GM10248 (cell line): ENCODE results near the gene NUTM2A.
"Not testable (repeated sequence)": the region's sequence is repeated elsewhere in the genome, so short reads cannot be mapped to it uniquely, and the experiment has no call there.

Experiments
- CTCF ChIA-PET: fragments of 300-600 bp; sonication (Branson Sonifier 250); formaldehyde crosslinking; extraction: SDS; loops from one replicate; lab custom pipeline; 2021; ENCODE audit warnings: antibody characterized with exemption; lab: Yijun Ruan, JAX
- POLR2A ChIA-PET: fragments of 350-650 bp; sonication (Branson Sonifier 250); formaldehyde crosslinking; extraction: SDS; loops from one replicate; lab custom pipeline; 2020; ENCODE audit warnings: antibody characterized with exemption; lab: Yijun Ruan, JAX
- DNase-seq: peaks from one replicate; pipeline ENCODE4 v3.0.0; 2012; ENCODE audit errors: extremely low spot score

The NUTM2A gene

DNA sequence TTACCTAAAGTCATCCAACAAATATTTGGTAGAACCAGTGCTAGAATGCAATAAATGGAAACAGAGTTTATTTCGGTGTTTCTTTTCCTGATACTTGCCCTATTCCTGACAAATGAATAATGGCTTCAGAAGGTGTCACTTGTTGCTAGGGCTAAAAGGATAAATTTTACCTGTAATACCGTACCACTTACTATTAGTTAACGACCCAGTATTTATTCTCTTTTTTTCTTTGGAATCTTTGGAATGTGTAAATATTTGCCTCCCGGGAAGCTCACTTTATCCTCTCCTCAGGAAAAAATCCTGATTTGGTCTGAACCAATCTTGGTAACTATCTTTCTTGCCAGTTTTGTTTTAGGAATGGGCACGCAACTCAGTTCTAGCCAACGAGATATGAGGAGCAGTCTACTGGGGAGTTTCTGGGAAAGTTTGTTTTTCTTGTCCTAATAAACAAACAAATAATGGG lies 14.1 kb downstream of the NUTM2A start:
- DNase-seq, CTCF ChIA-PET, POLR2A ChIA-PET: not testable (repeated sequence)

DNA sequence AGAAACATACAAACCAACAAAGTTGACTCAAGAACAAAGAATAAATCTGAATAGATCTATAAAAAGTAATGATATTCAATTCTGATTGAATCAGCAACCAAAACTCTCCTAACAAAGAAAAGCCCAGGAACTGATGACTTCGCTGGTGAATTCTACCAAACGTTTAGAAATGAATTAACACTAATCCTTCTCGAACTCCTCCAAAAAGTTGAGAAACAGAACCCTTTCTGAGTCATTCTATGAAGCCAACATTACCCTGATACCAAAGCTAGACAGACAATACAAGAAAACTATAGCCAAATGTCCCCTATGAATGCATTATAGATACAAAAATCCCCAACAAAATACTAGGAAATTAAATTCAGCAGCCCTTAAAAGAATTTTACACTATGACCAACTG lies 16.9 kb downstream of the NUTM2A start:
- CTCF ChIA-PET, POLR2A ChIA-PET, DNase-seq: not testable (repeated sequence)

DNA sequence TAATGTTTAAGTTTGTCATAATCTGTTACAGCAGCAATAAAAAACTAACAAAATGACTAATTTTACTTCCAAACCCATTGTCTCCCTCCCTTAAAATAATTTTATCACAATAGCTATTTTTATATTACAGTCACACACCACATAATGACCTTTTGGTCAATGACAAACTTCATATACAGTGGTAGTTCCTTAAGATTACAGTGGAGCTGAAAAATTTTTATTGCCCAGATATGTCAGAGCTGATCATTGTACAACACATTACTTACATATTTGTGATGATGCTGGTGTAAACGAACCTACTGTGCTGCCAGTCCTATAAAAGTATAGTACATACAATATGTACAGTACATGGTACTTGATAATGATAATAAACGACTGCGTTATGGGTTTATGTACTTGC lies 22.1 kb downstream of the NUTM2A start:
- DNase-seq, POLR2A ChIA-PET, CTCF ChIA-PET: not testable (repeated sequence)

DNA sequence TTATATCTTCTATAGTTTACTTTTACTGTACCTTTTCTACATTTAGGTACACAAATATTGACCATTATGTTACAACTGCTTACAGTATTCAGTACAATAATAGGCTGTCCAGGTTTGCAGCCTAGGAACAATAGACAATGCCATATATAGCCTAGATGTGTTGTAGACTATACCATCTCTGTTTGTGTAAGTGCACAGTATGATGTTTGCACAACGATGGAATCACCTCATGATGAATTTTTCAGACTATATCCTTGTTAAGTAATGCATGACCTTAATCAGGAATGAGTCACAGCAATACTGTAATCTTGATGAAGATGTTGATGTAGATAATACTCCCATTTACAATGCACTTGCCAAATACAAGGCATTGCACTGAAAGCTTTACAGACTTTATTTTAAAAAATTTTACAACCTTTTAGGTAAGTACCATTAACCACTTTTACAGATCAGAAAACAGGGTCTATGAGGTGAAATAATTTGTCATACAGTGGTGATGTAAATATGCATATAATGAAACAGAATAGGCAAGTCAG lies 23.6 kb downstream of the NUTM2A start:
- CTCF ChIA-PET, DNase-seq, POLR2A ChIA-PET: not testable (repeated sequence)

DNA sequence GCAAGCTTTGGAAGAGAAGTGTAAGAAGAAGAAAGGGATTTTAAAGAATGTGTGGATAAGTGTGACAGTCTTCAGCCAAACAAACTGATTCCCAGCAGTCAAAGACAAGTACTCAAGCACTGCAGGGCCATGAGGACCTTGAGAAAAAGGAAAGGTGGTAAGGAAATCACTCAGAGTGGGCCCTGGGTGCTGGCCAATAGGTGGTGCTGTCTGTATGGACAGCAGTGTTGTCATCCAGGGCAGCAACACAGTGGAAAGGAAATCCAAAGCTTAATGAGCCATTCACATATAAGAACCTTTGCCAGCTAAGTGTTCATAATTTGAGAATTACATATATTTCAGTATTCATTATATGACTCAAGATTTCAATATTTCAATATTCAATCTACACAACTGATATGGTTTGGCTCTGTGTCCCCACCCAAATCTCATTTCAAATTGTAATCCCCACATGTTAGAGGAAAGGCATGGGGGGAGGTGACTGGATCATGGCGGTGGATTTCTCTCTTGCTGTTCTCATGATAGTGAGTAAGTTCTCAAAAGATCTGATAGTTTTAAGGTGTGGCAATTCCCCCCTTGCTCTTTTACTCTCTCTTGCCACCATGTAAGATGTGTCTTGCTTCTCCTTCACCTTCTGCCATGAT lies 55.6 kb downstream of the NUTM2A start:
- CTCF ChIA-PET, POLR2A ChIA-PET, DNase-seq: not testable (repeated sequence)
